GM19240 (cell line): ENCODE measurements around the gene ERAP2.
"Not testable (repeated sequence)": the region's sequence is repeated elsewhere in the genome, so short reads cannot be mapped to it uniquely, and the experiment has no call there.

ENCODE experiments used
- DNase-seq: peaks from one replicate; pipeline ENCODE4 v3.0.0; 2011; ENCODE audit warnings: low spot score; ENCODE audit not compliant: insufficient read length

The ERAP2 gene

GRCh38 chr5:96901384-96901783, 25.1 kb downstream of the ERAP2 start:
- DNase-seq: no peak

- no peak for DNase-seq
Observed at GRCh38 chr5:96901841-96902240, 25.5 kb downstream of the ERAP2 start.

- no peak for DNase-seq
Observed at GRCh38 chr5:96902876-96903275, 26.6 kb downstream of the ERAP2 start.

GRCh38 chr5:96903300-96903699, 27.0 kb downstream of the ERAP2 start:
- DNase-seq: no peak

GRCh38 chr5:96904054-96904931, 28.0 kb downstream of the ERAP2 start:
- DNase-seq: no peak

GRCh38 chr5:96905864-96906263, 29.6 kb downstream of the ERAP2 start:
- no peak for DNase-seq

- DNase-seq: no peak
Observed at GRCh38 chr5:96909003-96909402, 32.7 kb downstream of the ERAP2 start.

GRCh38 chr5:96909435-96909834, 33.1 kb downstream of the ERAP2 start:
- DNase-seq: no peak

- DNase-seq: no peak
Observed at GRCh38 chr5:96911139-96911538, 34.8 kb downstream of the ERAP2 start.

GRCh38 chr5:96913233-96913632, 36.9 kb downstream of the ERAP2 start:
- DNase-seq: no peak

- DNase-seq: no peak
Observed at GRCh38 chr5:96919754-96920197, 43.5 kb downstream of the ERAP2 start.

- DNase-seq: no peak
Observed at GRCh38 chr5:96920744-96921355, 44.5 kb downstream of the ERAP2 start.

GRCh38 chr5:96922499-96923244, 46.4 kb downstream of the ERAP2 start:
- DNase-seq: no peak

- DNase-seq: no peak
Observed at GRCh38 chr5:96924016-96924443, 47.7 kb downstream of the ERAP2 start.

GRCh38 chr5:96926276-96926675, 50.0 kb downstream of the ERAP2 start:
- DNase-seq: no peak

GRCh38 chr5:96927008-96927407, 50.7 kb downstream of the ERAP2 start:
- no peak for DNase-seq

- DNase-seq: no peak
Observed at GRCh38 chr5:96928931-96929708, 52.8 kb downstream of the ERAP2 start.

GRCh38 chr5:96930058-96930457, 53.8 kb downstream of the ERAP2 start:
- no peak for DNase-seq

GRCh38 chr5:96930589-96930988, 54.3 kb downstream of the ERAP2 start:
- no peak for DNase-seq

GRCh38 chr5:96931037-96931436, 54.7 kb downstream of the ERAP2 start:
- not testable (repeated sequence) for DNase-seq

- no peak for DNase-seq
Observed at GRCh38 chr5:96931605-96932004, 55.3 kb downstream of the ERAP2 start.
